Measurements from ENCODE around the gene TRIM62.

DNA sequence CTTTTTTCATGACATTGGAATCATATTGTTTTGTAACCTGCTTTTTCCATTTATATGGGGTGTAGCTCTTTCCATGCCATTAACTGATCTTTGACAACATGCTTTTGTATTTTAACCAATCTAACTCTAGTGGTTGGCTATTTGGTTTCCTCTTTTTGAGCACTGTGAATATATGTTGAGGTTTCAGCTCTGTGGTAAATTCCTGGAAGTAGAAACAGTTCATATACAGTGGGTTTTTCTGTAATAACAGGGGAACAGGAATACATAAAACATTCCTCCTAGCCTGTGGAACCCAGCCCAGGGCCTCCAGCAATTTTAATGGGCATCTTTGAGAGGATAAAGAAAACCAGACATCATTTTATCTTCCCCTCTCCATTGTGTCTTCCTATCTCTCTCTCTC lies 83.5 kb downstream of the TRIM62 start:
- TF ChIP-seq, protein P1, sequence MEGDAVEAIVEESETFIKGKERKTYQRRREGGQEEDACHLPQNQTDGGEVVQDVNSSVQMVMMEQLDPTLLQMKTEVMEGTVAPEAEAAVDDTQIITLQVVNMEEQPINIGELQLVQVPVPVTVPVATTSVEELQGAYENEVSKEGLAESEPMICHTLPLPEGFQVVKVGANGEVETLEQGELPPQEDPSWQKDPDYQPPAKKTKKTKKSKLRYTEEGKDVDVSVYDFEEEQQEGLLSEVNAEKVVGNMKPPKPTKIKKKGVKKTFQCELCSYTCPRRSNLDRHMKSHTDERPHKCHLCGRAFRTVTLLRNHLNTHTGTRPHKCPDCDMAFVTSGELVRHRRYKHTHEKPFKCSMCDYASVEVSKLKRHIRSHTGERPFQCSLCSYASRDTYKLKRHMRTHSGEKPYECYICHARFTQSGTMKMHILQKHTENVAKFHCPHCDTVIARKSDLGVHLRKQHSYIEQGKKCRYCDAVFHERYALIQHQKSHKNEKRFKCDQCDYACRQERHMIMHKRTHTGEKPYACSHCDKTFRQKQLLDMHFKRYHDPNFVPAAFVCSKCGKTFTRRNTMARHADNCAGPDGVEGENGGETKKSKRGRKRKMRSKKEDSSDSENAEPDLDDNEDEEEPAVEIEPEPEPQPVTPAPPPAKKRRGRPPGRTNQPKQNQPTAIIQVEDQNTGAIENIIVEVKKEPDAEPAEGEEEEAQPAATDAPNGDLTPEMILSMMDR (IDR thresholded peaks at IDR 0.05): no peak
- no peak for TF ChIP-seq POLR2A (IDR thresholded peaks at IDR 0.05)

All from testis (tissue), 2 donors.